GM12872 (cell line): ENCODE measurements around the gene MCM10.

Source experiments
- TF ChIP-seq, protein P1 (sequence below): IDR thresholded peaks from 3 replicates; pipeline ENCODE4 v1.5.1; 2011; ENCODE audit warnings: low read depth, mild to moderate bottlenecking, low read length, moderate library complexity; ENCODE audit not compliant: insufficient read depth

MCM10 gene

GRCh38 chr10:13234172-13234571 lies 72.8 kb downstream of the MCM10 start, which contains the start of gene UCMA:
TSS of gene UCMA (minus strand) at chr10:13234374. CDS start at chr10:13234258, 116 bp downstream.
- TF ChIP-seq, protein P1, sequence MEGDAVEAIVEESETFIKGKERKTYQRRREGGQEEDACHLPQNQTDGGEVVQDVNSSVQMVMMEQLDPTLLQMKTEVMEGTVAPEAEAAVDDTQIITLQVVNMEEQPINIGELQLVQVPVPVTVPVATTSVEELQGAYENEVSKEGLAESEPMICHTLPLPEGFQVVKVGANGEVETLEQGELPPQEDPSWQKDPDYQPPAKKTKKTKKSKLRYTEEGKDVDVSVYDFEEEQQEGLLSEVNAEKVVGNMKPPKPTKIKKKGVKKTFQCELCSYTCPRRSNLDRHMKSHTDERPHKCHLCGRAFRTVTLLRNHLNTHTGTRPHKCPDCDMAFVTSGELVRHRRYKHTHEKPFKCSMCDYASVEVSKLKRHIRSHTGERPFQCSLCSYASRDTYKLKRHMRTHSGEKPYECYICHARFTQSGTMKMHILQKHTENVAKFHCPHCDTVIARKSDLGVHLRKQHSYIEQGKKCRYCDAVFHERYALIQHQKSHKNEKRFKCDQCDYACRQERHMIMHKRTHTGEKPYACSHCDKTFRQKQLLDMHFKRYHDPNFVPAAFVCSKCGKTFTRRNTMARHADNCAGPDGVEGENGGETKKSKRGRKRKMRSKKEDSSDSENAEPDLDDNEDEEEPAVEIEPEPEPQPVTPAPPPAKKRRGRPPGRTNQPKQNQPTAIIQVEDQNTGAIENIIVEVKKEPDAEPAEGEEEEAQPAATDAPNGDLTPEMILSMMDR = no peak

DNA sequence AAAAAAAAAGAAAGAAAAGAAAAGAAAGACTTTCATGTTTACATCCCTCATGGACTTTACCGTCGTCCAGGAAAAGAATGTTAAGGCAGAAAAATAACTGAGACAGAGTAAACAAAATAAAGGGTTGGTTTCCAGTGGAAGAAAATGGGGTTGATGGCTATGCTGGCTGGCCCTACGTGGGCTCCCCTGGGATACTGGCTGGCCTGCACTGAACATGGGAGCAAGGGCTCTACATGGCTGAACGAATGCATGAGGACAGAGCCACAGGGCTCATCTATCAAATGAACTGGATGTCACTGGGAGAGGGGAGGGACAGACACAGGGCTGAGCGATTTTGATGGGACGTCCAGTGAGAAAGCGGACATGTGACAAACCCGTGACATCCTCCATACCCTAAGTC lies 75.3 kb downstream of the MCM10 start:
- TF ChIP-seq, protein P1 = no peak

DNA sequence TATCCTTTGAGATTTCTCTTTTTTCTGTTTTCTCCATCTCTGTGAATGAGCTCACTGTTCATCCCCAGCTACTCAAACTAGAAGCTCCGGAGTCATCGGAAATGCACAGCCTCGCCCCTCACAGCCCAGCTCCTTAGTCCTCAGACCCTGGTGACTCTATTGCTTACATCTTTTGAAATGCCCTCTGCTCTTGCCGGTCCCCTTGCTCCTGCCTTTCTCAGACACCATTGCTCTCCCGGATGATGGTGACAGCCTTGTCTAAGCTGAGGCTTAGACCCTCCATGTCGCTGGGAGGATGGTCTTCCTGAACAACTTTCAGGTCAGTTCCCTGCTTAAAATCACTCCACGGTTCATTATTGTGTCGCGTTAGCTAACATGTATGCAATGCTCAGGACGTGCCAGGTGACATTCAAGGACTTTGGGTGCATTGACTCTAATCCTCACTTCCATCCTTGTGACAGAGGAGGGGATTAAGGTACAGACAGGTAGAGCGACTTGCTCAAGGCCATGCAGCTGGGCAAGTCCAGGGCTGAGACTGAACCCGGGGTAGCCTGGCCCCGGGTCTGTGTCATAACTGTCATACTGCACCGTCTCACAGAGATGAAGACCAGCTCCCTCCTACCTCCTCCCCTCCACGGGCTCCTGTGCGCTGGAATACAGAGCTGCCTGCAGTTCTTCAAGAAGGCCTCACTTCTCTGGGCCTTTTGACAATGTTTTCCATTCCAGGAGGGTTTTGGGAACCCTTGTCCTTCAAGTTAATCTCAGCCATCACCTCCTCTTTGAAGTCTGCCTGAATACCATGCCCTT lies 77.1 kb downstream of the MCM10 start:
- TF ChIP-seq, protein P1 = no peak

- TF ChIP-seq, protein P1 = no peak
These were observed 78.6 kb downstream of the MCM10 start for GRCh38 chr10:13239923-13240322.

- TF ChIP-seq, protein P1 = no peak
These were observed 80.3 kb downstream of the MCM10 start for GRCh38 chr10:13241613-13242012.

- TF ChIP-seq, protein P1 = no peak
These were observed 85.9 kb downstream of the MCM10 start for GRCh38 chr10:13247246-13247645.

DNA sequence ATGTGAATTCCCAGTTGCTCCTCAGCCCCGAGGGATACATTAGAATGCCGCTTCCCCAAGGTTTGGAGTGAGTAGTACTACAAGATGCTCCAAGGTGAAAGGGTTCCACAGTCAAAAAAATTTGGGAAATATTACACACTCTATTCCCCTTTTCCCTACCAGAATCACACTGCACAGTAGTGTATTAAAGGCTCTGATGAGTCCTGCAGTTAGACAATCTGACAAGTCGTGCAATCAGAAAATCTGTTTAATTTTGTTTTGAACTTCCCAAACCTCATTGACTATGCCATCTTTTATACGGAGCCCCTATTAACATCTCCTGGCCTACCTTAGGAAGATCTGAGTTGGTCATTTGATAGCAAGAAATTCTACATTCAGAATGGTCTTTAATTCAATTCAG lies 86.4 kb downstream of the MCM10 start:
- TF ChIP-seq, protein P1 = no peak
